Body of pancreas (tissue), 4 donors: ENCODE results near the gene ADAD2. TPM values are rescaled to one million over a fixed set of nuclear protein-coding genes. Genes with fewer than 3 reads are reported as not detected.

Experiments used
- ATAC-seq: fragments of 150-250 bp; one replicate; pipeline ENCODE4 v1.9.1; 2016
- DNase-seq, 4 donors: peaks; one replicate each; pipeline ENCODE4 v3.0.0-alpha.2; 2019
- H3K27ac ChIP-seq, 4 donors: fragments of 200-600 bp; sonication (generic); 1 replicate in 3 of 4; 2 replicates in 1 of 4; pipeline versions ENCODE4 v1.5.1 to v1.6.1; 2016 to 2019; ENCODE audit warnings: mild to moderate bottlenecking in 1 of 4, mixed read lengths in 1 of 4, moderate library complexity in 1 of 4
- H3K27me3 ChIP-seq, 2 donors: fragments of 200-600 bp; sonication (generic); one replicate each; pipeline ENCODE4 v1.6.0; 2016; ENCODE audit warnings: mild to moderate bottlenecking in 1 of 2
- H3K36me3 ChIP-seq, 2 donors: fragments of 200-600 bp; sonication (generic); replicated peaks in 1 of 2; 2 replicates each; pipeline ENCODE4 v1.5.1; 2016; ENCODE audit warnings: low read depth in 2 of 2; ENCODE audit not compliant: insufficient read depth in 1 of 2
- H3K4me1 ChIP-seq: fragments of 200-600 bp; sonication (generic); one replicate; pipeline ENCODE4 v1.6.0; 2016
- H3K4me3 ChIP-seq, 2 donors: fragments of 200-600 bp; sonication (generic); 1 replicate in 1 of 2; 2 replicates in 1 of 2; pipeline ENCODE4 v1.5.1; 2016 to 2019
- H3K9me3 ChIP-seq, 3 donors: fragments of 200-600 bp; sonication (generic); 1 replicate in 2 of 3; 2 replicates in 1 of 3; pipeline ENCODE4 v1.5.1; 2016
- POLR2A ChIP-seq, 3 donors: fragments of 450-650 bp; IDR thresholded peaks; one replicate each; pipeline ENCODE4 v1.6.1; 2016; ENCODE audit warnings: antibody characterized with exemption in 3 of 3, mild to moderate bottlenecking in 2 of 3
- WGBS, 2 donors: methylation state at CpG; one replicate each; pipeline ENCODE4 v1.1.5; 2017; 5-methylcytosine and 5-hydroxymethylcytosine counted together
- intact Hi-C: fragments of 100-400 bp; cut with DNase I; formaldehyde crosslinking; loops from one replicate; pipeline ENCODE4 v1.15.1; 2023
- total RNA-seq, 2 donors: library from RNA; depleted of rRNA; stranded (reverse); fragments of >200 nt; gene quantifications; one replicate each; pipeline ENCODE4 v1.1.0, GENCODE V29; 2016
- TF ChIP-seq, protein P1 (sequence below), 7 experiments: fragments of 450-650 bp in 4 of 7; fragments of 200-600 bp in 3 of 7; sonication (generic) in 3 of 7; IDR thresholded peaks; one replicate each; pipeline ENCODE4 v1.5.1; 2016 to 2019; ENCODE audit warnings: antibody characterized with exemption in 7 of 7

ADAD2 gene
- total RNA-seq, 2 donors from 2014 or later, result 4.0 TPM; not detected in 1

DNA sequence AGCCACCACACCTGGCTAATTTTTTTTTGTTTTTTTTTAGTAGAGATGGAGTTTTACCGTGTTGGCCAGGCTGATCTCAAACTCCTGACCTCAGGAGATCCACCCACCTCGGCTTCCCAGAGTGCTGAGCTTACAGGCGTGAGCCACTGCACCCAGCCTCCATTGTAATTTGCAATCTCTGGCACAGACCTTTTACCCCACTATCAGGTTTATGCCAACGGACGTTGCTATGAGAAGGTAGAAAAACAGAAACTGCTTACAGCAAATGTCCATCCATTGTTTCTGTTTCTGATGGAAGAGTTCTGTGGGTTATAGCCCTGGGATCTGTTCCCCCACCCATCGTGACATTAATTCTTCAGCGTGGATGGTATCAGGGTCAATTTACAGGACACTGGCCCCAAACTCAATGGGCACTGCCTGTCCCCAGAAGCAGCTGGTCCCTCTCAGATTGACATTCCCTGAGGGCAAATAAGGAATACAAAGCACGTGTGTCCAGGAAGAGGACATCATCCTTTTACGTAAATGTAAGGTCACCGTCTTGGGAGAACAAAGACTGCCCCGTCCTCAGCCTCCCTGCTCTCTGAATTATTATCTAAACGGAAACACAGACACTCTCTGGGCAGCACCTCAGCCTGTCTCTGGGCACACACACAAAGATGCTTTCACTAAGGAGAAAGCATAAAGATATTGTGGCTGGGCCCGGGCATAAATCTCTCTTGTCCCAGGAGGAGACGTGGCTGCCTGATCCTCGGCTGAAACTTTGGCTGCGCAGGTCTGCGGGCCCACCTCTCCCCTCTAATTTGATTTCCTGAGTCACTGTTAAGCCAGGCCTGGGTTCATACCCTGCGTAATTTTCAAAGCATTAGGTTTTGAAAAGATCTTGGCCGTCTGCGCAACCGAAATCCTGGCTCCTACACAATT, 43.6 kb downstream of the ADAD2 start:
- Histone ChIP-seq H3K27me3 (no peaks in the 10 kb centered on the region), H3K4me1 (no peaks in the 10 kb centered on the region), H3K36me3 (no peaks in the 10 kb centered on the region), H3K4me3 (no peak overlapping the region), H3K27ac (no peak overlapping the region), H3K9me3 (no peaks in the 10 kb centered on the region)
- intact Hi-C loops, result no loop called here
- DNase-seq (no peak), ATAC-seq (no peak)
- WGBS, 2 donors, result 43 to 47% methylated on average over 19 to 21 of the region's 21 CpGs
- TF ChIP-seq, protein P1, sequence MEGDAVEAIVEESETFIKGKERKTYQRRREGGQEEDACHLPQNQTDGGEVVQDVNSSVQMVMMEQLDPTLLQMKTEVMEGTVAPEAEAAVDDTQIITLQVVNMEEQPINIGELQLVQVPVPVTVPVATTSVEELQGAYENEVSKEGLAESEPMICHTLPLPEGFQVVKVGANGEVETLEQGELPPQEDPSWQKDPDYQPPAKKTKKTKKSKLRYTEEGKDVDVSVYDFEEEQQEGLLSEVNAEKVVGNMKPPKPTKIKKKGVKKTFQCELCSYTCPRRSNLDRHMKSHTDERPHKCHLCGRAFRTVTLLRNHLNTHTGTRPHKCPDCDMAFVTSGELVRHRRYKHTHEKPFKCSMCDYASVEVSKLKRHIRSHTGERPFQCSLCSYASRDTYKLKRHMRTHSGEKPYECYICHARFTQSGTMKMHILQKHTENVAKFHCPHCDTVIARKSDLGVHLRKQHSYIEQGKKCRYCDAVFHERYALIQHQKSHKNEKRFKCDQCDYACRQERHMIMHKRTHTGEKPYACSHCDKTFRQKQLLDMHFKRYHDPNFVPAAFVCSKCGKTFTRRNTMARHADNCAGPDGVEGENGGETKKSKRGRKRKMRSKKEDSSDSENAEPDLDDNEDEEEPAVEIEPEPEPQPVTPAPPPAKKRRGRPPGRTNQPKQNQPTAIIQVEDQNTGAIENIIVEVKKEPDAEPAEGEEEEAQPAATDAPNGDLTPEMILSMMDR (IDR thresholded peaks at IDR 0.05), result no peak
- no peak for TF ChIP-seq POLR2A (IDR thresholded peaks at IDR 0.05)

DNA sequence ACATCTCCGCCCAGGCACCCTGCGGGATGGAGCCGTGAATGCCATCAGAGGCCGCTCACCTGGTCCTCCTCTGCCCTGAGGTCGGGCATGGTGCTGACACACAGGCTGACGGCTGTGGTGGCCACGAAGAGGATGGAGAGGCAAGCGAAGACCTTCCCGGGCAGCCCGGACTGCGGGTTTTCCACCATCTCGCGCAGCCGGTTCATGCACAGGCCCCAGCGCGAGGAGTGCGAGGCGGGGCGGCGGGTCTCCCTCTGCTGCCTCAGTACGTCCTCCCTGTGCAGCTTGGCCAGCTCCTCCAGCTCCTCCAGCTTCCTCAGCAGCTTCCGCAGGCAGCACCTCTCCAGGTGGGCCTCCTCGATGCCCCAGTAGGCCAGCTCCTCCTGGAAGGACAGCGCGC, 45.7 kb downstream of the ADAD2 start:
- no peaks in the 10 kb centered on the region for H3K27me3 ChIP-seq

DNA sequence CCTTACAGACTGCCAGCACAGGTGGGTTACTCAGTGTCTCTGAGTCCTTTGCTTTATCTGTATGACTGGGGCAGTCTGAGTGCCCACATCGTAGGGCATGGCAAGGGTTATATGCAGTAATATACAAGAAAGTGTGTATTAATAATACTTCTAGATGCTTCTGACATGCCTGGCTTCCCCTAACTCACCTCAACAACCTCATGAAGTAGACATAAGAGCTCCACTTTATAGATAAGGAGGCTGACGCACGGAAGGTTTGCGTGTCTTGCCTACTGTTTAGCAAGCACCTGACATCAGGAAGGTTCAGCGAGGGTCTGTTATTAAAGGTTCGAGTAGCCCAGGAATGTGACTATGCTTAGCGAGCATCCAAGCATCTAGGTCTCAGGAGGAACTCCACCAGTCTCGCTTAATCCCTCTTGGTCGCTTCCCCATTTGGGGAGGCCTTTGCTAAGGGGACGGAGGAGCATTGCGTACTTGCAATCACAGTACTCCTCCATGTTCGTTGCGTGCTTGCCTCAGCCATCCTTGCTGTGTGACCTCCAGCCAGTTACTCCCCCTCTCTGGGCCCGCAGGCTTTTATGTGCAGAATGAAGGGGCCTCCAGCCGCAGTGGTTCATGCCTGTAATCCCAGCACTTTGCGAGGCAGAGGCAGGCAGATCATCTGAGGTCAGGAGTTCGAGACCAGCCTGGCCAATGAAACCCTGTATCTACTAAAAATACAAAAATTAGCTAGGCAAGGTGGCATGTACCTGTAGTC, 47.2 kb downstream of the ADAD2 start:
- no peaks in the 10 kb centered on the region for H3K9me3 ChIP-seq
- H3K27me3 ChIP-seq, result peaks cover 0 to 7% of the 10 kb centered on the region in 2 donors
- WGBS, 2 donors, result 54 to 66% methylated on average over 6 to 17 of the region's 17 CpGs
- intact Hi-C loops, result no loop called here
- no peak overlapping the region for H3K27ac ChIP-seq
- no peaks in the 10 kb centered on the region for H3K4me1 ChIP-seq
- DNase-seq (no peak), ATAC-seq (no peak)
- H3K36me3 ChIP-seq, result no peaks in the 10 kb centered on the region
- H3K4me3 ChIP-seq, result no peak overlapping the region
- TF ChIP-seq, protein P1 (IDR thresholded peaks at IDR 0.05), result no peak
- no peak for TF ChIP-seq POLR2A (IDR thresholded peaks at IDR 0.05)

More for the DNA sequence above, 45.7 kb downstream of the ADAD2 start:
- intact Hi-C loops, result no loop called here
- TF ChIP-seq POLR2A (IDR thresholded peaks at IDR 0.05), result no peak
- TF ChIP-seq, protein P1 (IDR thresholded peaks at IDR 0.05), result no peak
- Histone ChIP-seq H3K27ac (no peak overlapping the region), H3K4me3 (no peak overlapping the region), H3K4me1 (no peaks in the 10 kb centered on the region), H3K9me3 (no peaks in the 10 kb centered on the region), H3K36me3 (no peaks in the 10 kb centered on the region)
- DNase-seq (no peak), ATAC-seq (no peak)
- 72 to 76% methylated on average over 5 to 25 of the region's 25 CpGs for WGBS, 2 donors

DNA sequence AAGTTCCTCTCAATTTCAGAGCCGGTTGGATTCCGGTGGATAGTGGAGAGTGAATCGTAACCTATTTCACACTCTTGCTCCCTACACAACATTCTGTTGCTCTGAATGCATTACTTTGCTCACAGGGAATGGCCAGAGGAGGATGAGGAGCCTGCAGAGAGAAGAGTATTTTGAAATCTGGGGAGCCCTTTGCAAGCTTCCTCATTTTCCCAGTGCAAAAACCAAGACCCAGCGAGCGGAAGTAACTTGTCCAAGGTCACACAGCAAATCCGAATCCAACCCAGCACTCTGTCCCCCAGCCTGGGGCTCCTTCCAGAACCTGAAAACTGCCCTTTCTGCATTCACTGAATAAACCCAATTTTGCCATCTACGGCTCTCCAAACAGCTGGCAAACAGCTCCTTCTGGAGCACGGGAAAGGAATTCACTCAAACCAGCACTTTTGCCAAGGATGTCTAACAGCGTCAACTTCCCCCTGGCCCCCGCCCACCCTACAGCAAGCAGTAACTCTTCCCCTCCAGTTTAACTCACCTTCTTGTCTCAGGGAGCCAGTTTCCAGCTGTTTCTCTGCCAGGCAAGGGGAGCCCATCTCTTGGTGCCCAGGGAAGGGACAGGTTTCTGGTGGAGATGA, 48.3 kb downstream of the ADAD2 start:
- Histone ChIP-seq H3K27me3 (peaks cover 0 to 7% of the 10 kb centered on the region in 2 donors), H3K4me1 (no peaks in the 10 kb centered on the region), H3K36me3 (no peaks in the 10 kb centered on the region), H3K4me3 (no peak overlapping the region), H3K27ac (no peak overlapping the region), H3K9me3 (no peaks in the 10 kb centered on the region)
- ATAC-seq, result no peak
- TF ChIP-seq POLR2A (IDR thresholded peaks at IDR 0.05), result no peak
- TF ChIP-seq, protein P1 (IDR thresholded peaks at IDR 0.05), result no peak
- no peak for DNase-seq
- WGBS, 2 donors, result 21 to 29% methylated on average over 10 of the region's 10 CpGs
- intact Hi-C loops, result no loop called here
